Tibial nerve (tissue), 4 donors: ENCODE results near the gene ANAPC13.

Source experiments
- EP300 ChIP-seq, 2 donors: sonication (generic); formaldehyde crosslinking; IDR thresholded peaks; one replicate each; pipeline ENCODE4 v1.6.1; 2017; ENCODE audit warnings: antibody characterized with exemption in 2 of 2, mild to moderate bottlenecking in 1 of 2
- POLR2A ChIP-seq, 2 donors: fragments of 450-650 bp; IDR thresholded peaks; one replicate each; pipeline ENCODE4 v1.6.1; 2017; ENCODE audit warnings: antibody characterized with exemption in 2 of 2, mild to moderate bottlenecking in 2 of 2, moderate library complexity in 2 of 2
- TF ChIP-seq, protein P1 (sequence below), 5 experiments: fragments of 200-600 bp in 3 of 5; fragments of 450-650 bp in 2 of 5; sonication (generic) in 3 of 5; IDR thresholded peaks; one replicate each; pipeline ENCODE4 v1.5.1; 2016 to 2019; ENCODE audit warnings: antibody characterized with exemption in 5 of 5, mild to moderate bottlenecking in 3 of 5, moderate library complexity in 2 of 5

DNA sequence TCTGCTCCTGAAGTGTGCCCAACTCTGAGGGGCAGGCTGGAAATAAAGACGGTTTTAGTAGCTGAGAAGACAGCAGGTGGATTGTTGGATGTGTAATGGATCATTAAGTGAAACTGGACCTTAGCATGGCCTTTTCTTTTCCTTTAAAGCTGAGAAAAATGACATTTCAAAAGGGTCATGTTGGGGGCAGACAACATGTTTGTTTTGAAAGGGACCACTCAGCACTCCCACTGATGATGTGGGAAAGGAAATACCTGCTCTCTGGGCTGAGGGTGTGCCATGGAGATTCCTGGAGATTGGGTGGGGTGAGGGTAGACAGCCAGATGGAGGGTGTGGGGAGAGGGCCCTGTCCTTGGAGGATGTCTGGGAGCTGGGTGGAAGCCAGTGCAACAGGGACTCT, 38.4 kb downstream of the ANAPC13 start:
- TF ChIP-seq, protein P1, sequence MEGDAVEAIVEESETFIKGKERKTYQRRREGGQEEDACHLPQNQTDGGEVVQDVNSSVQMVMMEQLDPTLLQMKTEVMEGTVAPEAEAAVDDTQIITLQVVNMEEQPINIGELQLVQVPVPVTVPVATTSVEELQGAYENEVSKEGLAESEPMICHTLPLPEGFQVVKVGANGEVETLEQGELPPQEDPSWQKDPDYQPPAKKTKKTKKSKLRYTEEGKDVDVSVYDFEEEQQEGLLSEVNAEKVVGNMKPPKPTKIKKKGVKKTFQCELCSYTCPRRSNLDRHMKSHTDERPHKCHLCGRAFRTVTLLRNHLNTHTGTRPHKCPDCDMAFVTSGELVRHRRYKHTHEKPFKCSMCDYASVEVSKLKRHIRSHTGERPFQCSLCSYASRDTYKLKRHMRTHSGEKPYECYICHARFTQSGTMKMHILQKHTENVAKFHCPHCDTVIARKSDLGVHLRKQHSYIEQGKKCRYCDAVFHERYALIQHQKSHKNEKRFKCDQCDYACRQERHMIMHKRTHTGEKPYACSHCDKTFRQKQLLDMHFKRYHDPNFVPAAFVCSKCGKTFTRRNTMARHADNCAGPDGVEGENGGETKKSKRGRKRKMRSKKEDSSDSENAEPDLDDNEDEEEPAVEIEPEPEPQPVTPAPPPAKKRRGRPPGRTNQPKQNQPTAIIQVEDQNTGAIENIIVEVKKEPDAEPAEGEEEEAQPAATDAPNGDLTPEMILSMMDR (IDR thresholded peaks at IDR 0.05), result no peak
- TF ChIP-seq POLR2A (IDR thresholded peaks at IDR 0.05) (no peak), EP300 (IDR thresholded peaks at IDR 0.05) (no peak)
